Diencephalon (tissue), 1 donor: ENCODE measurements around the gene SOCS2. TPM values are rescaled to one million over a fixed set of nuclear protein-coding genes. Genes with fewer than 3 reads are reported as not detected.

Experiments used
- total RNA-seq: library from RNA; depleted of rRNA; stranded (reverse); fragments of >200 nt; gene quantifications from one replicate; pipeline ENCODE4 v1.2.3, GENCODE V29; 2014

The SOCS2 gene
- 45.7 TPM for total RNA-seq

GRCh38 chr12:93571925-93572711 is at the start of gene SOCS2:
Gene SOCS2 (plus strand): TSS chr12:93572675. CDS start chr12:93572898, 223 bp downstream.

Other genes with a start within 250 kb of the SOCS2 start
- 70.4 TPM for gene NUDT4, start 194.8 kb upstream of the SOCS2 start, total RNA-seq
- gene UBE2N, start 130.7 kb upstream of the SOCS2 start, total RNA-seq: 260 TPM
- 63.0 TPM for gene MRPL42, start 105.2 kb upstream of the SOCS2 start, total RNA-seq
- gene CRADD, start 104.7 kb downstream of the SOCS2 start, total RNA-seq: 18.9 TPM